CD4-positive, alpha-beta T cell treated with Interleukin-21 for 1 hour (primary cell): ENCODE results near the gene RERE.
"Not testable (repeated sequence)": the region's sequence is repeated elsewhere in the genome, so short reads cannot be mapped to it uniquely, and the experiment has no call there.

Source experiments
- DNase-seq: peaks from one replicate; pipeline ENCODE4 v3.0.0-alpha.2; 2020

Gene RERE

DNA sequence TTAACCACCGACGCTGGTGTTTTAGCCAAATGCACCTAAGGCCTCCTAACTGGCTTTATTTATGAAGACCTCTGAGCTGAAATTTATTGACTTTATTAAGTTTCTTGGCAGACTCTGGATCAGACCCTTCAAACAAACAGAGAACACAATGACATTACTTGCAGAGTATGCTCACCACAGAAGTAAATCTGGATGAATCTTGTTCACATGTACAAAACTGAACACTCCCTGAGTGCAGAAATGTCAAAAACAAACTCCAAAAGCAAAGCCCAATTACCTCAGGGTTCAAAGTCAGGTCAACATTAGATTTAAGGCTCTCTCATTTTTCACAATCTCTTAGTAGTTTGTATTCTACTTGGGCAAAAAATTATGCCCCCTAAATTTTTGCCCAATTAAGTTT lies 280.9 kb downstream of the RERE start:
- DNase-seq: no peak

GRCh38 chr1:8533907-8534306 lies 283.5 kb downstream of the RERE start:
- DNase-seq: no peak

DNA sequence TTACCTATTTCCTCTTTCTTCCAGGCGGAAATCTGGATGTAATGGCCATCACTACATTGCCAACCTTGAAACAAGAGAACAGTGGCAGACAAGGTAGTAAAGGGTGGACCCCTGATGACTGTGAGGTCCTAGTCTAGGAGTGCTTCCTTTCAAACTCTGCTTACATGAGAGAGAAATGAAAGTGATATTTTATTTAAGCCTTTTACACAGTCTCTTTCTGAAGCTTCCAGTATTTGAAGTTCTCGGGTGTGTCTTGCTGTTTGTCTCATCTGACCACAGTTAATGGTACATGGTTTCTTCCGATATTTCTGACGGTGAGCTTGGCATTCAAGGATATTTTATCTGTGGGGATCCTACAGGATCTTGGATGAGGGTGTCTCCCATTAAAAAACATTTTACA lies 284.3 kb downstream of the RERE start:
- no peak for DNase-seq

DNA sequence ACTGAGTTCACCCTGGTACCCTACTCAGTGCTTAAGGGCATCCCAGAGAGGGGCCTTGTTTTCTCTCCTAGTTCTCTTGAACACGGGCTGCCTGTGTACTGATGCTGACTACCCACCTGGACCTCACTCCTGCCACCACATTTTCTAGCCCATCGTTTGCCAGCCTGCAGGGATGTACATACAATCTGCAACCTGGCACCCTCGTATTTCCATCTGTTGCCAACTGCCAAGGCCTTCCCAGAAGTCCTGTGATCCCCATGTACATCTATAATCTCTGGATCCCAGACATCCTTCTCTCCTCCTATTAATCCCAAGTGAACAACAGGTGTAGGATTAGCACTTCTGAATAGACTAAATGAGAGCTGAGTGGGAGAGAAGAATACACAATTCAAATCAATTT lies 287.5 kb downstream of the RERE start:
- no peak for DNase-seq

- DNase-seq: no peak
Measured at GRCh38 chr1:8527941-8528340, 289.5 kb downstream of the RERE start.

- peak; percentile 84 for DNase-seq
Measured at GRCh38 chr1:8525558-8526275, 291.7 kb downstream of the RERE start.

DNA sequence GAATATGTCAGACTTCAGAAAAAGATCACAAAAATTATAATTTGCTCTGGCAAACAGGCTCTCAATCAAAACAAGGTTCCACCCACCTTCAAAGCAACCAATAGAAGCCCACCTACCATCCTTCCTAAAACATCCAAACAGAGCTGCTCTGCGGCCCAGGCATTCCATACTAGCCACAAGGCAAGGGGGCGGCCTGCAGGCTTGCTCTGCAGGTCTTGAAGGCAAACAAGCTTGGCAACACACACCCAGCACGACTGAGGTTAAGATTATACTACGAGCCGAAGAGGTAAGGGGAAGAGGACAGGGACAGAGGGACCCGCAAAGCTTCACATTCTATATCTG lies 292.3 kb downstream of the RERE start:
- DNase-seq: peak; percentile 43

DNA sequence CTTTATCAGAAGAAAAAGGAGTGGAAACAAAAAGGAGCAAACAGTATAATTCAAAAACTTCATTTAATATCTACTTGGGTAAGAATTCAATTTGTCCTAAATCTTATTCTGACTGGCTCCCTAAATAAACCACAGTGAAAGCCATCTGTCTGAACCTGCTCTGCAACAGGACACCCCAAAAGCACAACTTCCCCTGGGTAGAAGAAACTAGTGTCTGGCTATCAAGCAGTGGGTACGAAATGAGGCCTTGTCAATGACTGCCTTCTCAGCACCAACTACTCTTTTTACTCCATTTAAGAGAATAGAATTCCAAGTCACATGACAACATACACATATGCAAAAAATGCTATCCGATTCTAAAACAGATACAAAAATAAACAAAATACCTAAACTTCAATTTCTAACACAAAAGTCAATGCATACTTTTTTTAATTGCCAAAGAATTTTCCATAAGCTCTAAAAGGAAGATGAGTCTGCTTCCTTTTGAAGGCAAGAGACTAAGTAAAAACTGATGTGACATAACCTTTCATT lies 292.7 kb downstream of the RERE start:
- DNase-seq: no peak

DNA sequence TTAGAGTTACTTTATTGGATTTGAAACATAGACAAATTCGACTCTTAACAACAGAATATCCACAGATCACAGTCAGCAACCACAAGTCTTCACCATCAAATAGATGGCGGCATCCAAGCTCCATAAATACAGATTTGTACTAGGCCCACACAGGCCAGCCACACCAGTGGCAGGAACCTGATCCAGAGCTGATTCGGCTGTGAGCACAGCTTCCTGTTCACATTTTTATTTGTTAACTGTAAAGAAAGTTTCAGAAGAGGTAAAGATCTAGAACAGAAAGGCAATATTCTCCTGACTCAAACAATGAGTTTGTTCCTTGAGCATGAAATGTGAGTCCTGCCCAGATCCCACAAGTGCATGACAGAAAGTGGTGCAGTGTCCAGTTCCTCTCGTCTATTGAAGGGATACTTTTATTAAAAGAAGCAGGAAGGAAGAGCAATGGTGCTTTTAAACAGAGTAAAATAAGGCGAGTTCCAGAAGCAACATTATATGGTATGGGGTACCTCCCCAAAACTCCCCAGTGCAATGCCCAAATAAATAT lies 293.7 kb downstream of the RERE start:
- DNase-seq: peak; percentile 22

GRCh38 chr1:8520483-8520966 lies 296.9 kb downstream of the RERE start:
- DNase-seq: peak; percentile 19

DNA sequence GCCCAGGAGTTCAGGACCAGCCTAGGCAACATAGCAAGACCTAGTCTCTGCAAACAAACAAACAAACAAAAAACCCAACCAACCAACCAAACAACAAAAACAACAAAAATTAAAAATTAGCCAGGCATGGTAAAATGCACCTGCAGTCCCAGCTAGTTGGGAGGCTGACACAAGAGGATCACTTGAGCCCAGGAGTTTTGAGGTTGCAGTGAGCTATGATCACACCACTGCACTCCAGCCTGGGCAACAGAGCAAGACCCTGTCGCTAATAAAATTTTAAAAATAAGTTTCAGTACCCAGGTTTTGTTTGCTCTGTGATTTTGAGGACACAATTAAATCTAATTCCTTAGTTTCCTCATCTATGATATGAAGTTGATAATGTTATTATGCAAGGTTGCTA lies 298.3 kb downstream of the RERE start:
- DNase-seq: no peak

DNA sequence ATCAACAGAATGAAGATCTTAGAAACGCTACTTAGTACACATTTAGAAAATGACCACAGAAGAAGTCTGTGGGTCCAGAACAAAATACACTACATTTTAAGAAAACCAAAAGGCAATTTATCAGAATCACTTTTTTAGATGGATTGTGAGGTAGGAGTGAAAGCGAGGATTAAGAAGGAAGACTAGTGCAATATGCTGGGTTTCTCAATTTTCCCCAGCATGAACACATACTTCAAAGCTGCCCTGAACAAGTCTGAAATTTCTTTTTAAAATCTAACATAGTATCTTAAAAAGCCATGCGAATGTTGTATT lies 299.0 kb downstream of the RERE start:
- no peak for DNase-seq

DNA sequence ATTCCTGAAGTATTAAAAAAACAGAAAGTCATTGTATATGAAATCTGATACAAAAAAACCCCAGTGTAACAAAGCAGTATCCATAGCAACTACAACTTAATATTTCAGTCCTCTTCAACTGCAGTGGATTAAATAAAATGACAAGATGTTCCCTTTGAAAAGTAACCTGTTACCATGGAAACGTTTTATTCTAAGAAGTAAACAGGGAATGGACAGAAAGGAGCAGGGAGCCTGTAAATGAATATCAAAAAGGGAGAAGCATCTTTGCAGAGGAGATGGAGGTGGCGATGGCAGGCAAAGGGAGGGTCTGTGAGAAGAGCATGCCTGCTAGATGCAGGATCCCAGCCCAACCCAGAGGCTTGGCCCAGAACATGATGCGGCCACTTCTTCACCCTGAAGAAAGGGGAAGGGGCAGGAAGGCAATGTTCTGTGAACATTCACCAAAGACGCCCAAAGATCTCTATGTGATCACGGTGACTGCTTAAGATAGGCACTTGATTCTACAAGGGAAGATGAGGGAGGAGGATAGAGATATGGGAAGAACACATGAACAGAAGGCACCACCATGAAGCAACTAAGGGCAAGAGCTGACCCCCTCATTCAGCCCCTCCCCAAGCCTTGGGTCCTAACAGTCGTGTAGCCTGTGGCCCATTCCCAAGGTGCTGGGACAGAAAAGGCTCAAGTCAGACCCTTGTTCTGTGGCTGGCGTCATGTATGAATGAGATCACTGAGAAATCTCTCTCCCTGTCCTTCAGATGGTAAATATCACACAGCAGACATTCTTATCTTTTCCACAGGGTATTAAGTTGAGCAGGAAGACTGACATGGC lies 299.6 kb downstream of the RERE start:
- DNase-seq: no peak

- DNase-seq: peak; percentile 19
Measured at GRCh38 chr1:8516793-8517556, 300.5 kb downstream of the RERE start.

- DNase-seq: no peak
Measured at GRCh38 chr1:8516278-8516777, 301.1 kb downstream of the RERE start.

DNA sequence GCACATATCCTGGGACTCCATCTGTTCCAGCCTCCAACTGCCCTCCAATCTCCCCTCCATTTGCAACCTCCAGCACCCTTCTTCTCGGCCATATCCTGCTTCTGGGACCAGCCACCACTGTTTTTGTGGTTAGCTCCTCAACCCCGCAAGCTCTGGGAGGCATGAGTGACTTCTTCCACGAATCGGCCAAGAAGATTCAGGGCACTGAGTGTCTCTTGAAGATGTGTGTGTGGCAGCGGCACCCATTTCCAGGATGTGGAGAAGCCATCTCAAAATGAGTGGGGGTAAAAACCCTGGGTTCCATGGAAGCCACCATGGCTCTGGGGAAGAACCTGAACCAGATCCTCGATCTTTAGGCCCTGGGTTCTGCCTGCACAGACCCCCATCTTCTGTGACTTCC lies 304.9 kb downstream of the RERE start:
- no peak for DNase-seq

DNA sequence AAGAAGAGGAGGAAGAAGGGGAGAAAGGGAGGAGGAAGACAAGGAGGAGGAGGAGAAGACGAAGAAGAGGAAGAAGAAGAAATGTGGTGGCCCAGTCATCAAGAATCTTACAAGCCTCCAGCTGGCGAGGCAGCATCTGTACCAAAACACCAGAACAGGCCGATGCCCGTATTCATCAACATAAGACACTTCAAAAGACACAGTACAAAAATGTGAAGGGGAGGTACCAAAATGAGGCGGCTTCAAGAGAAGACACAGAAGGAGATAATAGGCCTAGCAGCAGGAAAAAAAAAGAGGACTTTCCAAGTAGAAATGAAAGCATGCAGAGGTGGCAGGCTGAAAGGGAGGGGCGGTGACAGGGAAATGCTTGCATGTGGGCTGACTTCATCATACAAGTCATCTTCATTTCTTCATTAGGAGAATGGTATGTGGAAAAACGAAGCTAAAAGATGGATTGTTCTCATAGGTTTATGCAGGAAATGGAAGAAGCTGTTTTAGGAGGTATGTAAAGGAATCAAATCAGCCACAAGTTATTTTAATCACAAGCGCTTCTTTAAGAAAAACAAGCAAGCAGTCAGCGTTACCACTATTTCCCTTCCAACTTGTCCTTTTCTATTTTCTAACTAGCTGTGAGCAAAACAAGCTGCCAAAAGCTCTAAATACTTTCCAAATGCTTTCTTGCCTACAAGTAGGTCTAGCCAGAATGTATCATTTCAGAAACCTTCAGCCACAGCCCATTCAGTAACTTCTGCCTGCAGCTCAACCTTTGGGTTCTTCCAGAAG lies 307.2 kb downstream of the RERE start:
- DNase-seq: peak; percentile 55

DNA sequence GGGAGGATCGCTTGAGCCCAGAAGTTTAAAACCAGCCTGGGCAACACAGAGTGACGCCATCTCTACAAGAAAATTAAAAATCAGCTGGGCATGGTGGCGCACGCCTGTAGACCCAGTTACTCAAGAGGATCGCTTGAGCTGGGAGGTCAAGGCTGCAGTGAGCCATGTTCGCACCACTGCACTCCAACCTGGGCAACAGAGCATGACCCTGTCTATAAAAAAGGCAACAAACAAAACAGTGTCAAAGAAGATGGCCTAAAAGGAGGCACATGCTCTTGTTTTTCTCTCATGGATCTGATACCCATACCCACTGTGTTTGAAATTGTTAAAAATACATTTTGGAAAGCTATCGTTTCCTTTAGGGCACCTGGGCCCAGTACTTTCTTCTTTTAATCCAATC lies 307.9 kb downstream of the RERE start:
- no peak for DNase-seq

DNA sequence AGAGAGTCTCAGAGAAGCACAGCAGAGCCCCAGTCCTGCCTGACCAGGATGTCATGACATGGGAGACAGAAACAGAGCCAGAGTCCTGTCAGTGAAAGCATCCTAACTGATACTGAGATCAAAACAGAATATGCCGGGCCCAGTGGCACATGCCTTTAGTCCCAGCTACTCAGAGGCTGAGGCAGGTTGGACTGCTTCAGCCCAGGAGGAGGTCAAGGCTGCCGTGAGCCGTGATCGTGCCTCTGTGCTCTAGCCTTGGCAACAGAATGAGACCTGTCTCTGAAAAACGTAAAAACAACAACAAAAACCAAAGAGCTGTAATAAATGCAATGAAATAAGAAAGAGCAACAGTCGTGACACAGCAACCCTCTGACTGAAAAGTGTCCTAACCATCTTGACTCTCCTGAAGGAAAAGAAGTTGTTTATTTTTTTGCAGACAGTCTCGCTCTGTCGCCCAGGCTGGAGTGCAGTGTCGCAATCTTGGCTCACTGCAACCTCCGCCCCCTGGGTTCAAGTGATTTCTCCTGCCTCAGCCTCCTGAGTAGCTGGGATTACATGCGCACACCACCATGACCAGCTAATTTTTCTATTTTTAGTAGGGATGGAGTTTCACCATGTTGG lies 310.3 kb downstream of the RERE start:
- DNase-seq: no peak

- no peak for DNase-seq
Measured at GRCh38 chr1:8506456-8506855, 311.0 kb downstream of the RERE start.

DNA sequence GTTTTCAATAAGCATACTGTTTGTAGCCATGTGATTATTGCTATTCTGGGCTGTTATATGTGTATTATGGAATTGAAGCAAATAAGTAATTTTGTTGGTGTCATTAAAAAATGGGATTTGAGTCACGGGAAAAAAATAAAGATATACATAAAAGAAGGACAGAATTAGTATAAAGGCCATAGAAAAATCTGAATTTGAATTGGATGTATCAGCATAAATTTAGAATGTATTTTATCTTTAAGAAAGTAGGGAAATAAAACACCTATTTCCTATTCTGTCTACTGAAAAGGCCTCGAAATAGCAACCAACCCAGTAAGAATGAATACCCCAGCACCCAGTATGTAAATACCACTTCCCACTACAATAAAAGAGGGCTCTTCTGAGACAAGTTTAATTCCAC lies 313.6 kb downstream of the RERE start:
- no peak for DNase-seq

DNA sequence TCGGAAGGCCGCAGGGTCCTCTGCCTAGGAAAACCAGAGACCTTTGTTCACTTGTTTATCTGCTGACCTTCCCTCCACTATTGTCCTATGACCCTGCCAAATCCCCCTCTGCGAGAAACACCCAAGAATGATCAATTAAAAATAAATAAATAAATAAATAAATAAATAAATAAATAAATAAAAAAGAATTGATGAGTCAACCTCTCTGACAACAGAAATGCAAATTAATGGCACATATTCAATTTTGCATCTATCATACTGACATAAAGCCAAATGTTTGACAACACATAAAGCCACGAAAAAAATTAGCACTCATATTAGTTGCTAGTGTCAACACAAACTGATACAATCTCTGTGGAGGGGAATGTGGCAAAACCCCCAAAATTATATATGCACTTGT lies 314.5 kb downstream of the RERE start:
- not testable (repeated sequence) for DNase-seq
